ENCODE data around the gene SEMA6C. TPM values are rescaled to one million over a fixed set of nuclear protein-coding genes. Genes with fewer than 3 reads are reported as not detected.

Gene SEMA6C
- total RNA-seq, 1 donor from 2014 or later = 24.7 TPM

DNA sequence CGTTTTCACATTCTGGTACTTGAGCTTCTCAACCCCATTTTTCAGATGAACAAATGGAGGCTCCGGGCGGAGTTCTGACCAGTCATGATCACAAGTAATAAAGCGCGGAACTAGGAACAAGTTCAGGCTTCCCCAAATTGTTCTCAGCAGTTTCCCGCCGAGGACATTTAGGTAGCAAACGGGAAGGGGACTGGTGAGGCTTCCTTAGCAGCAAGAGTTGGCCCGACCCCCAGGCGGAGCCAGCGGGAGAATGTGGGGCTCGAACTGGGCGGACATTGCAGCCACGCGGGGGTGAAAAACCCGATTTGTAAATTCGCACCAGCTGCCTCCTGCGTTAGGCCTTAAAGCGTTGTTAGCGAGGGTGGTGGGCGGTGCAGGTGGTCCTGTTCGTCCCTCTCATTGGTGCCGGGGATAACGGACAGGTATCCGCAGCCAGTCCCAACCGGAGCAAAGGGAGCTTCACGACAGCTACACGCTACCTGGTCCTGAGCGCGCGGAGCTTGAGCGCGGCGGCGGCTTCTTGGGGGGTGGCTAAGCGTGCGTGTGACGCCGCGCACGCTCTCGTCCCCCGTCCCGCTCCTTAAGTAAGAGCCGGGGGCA is 15.3 kb downstream of the SEMA6C start:
- Mint-ChIP-seq H3K36me3 (ENCODE audit: unreplicated experiment) (peaks cover 13% of the 10 kb centered on the region), H3K4me1 (ENCODE audit: unreplicated experiment) (peaks cover 12% of the 10 kb centered on the region), H3K27ac (ENCODE audit: unreplicated experiment) (no peak overlapping the region), H3K27me3 (ENCODE audit: unreplicated experiment) (peaks cover 6% of the 10 kb centered on the region), H3K9me3 (ENCODE audit: unreplicated experiment) (no peaks in the 10 kb centered on the region), H3K4me3 (ENCODE audit: unreplicated experiment) (peak overlapping the region; percentile 66)
- no peak for DNase-seq (ENCODE audit: extremely low spot score, unreplicated experiment)
- TF ChIP-seq, protein P1, sequence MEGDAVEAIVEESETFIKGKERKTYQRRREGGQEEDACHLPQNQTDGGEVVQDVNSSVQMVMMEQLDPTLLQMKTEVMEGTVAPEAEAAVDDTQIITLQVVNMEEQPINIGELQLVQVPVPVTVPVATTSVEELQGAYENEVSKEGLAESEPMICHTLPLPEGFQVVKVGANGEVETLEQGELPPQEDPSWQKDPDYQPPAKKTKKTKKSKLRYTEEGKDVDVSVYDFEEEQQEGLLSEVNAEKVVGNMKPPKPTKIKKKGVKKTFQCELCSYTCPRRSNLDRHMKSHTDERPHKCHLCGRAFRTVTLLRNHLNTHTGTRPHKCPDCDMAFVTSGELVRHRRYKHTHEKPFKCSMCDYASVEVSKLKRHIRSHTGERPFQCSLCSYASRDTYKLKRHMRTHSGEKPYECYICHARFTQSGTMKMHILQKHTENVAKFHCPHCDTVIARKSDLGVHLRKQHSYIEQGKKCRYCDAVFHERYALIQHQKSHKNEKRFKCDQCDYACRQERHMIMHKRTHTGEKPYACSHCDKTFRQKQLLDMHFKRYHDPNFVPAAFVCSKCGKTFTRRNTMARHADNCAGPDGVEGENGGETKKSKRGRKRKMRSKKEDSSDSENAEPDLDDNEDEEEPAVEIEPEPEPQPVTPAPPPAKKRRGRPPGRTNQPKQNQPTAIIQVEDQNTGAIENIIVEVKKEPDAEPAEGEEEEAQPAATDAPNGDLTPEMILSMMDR (IDR thresholded peaks at IDR 0.05) = no peak

DNA sequence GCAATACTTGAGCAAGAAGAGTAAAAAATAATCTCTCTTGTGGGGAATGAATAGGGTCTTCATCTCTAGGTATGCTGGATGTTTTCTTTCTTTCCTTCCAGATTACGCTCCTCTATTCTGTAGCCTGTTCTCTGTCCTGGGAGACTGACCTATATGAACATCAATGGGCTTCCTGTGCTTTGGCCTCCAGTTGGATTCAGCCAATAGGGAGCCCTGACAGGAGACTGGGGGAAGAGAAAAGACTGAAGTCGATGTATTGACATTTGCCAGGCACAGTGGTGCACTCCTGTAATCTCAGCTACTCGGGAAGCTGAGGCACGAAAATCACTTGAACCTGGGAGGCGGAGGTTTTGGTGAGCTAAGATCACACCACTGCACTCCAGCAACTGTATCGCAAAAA is 17.6 kb downstream of the SEMA6C start:
- no peak for DNase-seq (ENCODE audit: extremely low spot score, unreplicated experiment)
- Mint-ChIP-seq H3K9me3 (ENCODE audit: unreplicated experiment) (no peaks in the 10 kb centered on the region), H3K4me1 (ENCODE audit: unreplicated experiment) (peaks cover 12% of the 10 kb centered on the region), H3K36me3 (ENCODE audit: unreplicated experiment) (peaks cover 4% of the 10 kb centered on the region), H3K4me3 (ENCODE audit: unreplicated experiment) (no peak overlapping the region), H3K27ac (ENCODE audit: unreplicated experiment) (no peak overlapping the region), H3K27me3 (ENCODE audit: unreplicated experiment) (peaks cover 6% of the 10 kb centered on the region)
- TF ChIP-seq, protein P1 (IDR thresholded peaks at IDR 0.05) = no peak

DNA sequence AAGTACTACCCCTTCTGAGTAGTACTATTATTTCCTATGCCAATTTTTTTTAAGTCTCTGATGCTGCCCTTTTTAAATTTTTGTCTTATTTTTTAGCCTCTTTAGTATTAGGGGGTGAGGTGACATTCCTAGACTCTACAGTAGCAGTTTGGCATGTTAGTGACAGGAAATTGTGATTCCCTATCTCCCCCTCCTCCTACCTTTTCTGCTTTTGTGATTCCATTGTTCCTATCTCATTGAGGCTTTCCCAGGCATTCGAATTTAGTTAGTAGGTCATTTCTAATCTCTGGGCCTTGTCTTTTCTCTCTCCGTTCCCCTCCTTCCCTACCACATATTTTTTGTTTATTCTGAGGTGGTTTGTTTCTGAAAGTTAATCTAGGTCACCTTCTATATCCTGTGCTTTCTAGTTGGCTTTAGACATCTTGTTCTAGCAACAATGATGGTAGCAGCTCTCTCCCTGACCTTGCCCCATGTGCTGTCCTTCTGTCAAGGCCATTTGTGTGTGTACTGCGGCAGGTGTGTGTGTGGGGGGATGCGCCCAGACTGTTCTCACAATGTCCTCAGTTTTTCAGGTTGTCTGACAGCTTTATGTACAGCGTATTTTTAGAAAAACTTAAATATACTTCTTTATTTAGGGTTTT is 21.5 kb downstream of the SEMA6C start:
- TF ChIP-seq, protein P1 (IDR thresholded peaks at IDR 0.05) = no peak
- no peak overlapping the region for H3K27ac Mint-ChIP-seq (ENCODE audit: unreplicated experiment)
- DNase-seq (ENCODE audit: extremely low spot score, unreplicated experiment) = no peak
- H3K4me3 Mint-ChIP-seq (ENCODE audit: unreplicated experiment) = no peak overlapping the region
- no peaks in the 10 kb centered on the region for H3K4me1 Mint-ChIP-seq (ENCODE audit: unreplicated experiment)
- H3K9me3 Mint-ChIP-seq (ENCODE audit: unreplicated experiment) = no peaks in the 10 kb centered on the region
- H3K27me3 Mint-ChIP-seq (ENCODE audit: unreplicated experiment) = no peaks in the 10 kb centered on the region
- peaks cover 13% of the 10 kb centered on the region for H3K36me3 Mint-ChIP-seq (ENCODE audit: unreplicated experiment)

DNA sequence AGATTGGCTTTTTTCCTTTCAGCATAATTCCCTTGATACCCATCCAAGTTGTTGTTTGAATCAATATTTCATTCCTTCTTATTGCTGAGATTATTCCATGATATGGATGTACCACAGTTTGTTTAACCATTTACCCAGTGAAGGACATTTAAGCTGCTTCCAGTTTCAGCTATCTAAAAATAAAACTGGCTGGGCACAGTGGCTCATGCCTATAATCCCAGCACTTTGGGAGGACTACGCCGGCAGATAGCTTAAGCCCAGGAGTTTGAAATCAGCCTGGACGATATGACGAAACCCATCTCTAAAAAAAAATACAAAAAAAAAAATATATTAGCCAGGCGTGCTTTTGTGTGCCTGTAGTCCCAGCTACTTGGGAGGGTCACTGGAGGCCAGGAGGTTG is 32.6 kb downstream of the SEMA6C start:
- Mint-ChIP-seq H3K27ac (ENCODE audit: unreplicated experiment) (no peak overlapping the region), H3K4me1 (ENCODE audit: unreplicated experiment) (no peaks in the 10 kb centered on the region), H3K27me3 (ENCODE audit: unreplicated experiment) (no peaks in the 10 kb centered on the region), H3K9me3 (ENCODE audit: unreplicated experiment) (no peaks in the 10 kb centered on the region), H3K36me3 (ENCODE audit: unreplicated experiment) (peaks cover 8% of the 10 kb centered on the region), H3K4me3 (ENCODE audit: unreplicated experiment) (no peak overlapping the region)
- no peak for DNase-seq (ENCODE audit: extremely low spot score, unreplicated experiment)
- TF ChIP-seq, protein P1 (IDR thresholded peaks at IDR 0.05) = no peak

DNA sequence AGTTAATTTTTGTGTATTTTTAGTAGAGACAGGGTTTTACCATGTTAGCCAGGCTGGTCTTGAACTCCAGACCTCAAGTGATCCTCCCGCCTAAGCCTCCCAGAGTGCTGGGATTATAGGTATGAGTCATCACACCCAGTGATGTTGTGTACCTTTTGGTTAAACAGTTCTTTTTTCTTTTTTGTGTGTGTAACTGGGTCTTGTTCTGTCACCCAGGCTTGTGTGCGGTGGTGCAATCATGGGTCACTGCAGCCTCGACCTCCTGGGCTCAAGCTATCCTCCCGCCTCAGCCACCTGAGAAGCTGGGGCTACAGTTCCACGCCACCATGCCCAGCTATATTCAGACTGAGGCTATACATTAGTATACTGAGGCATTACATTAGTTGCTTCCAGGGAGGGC is 38.1 kb downstream of the SEMA6C start:
- H3K4me1 Mint-ChIP-seq (ENCODE audit: unreplicated experiment) = peaks cover 6% of the 10 kb centered on the region
- no peaks in the 10 kb centered on the region for H3K27me3 Mint-ChIP-seq (ENCODE audit: unreplicated experiment)
- DNase-seq (ENCODE audit: extremely low spot score, unreplicated experiment) = no peak
- TF ChIP-seq, protein P1 (IDR thresholded peaks at IDR 0.05) = no peak
- no peaks in the 10 kb centered on the region for H3K9me3 Mint-ChIP-seq (ENCODE audit: unreplicated experiment)
- H3K4me3 Mint-ChIP-seq (ENCODE audit: unreplicated experiment) = no peak overlapping the region
- no peak overlapping the region for H3K27ac Mint-ChIP-seq (ENCODE audit: unreplicated experiment)
- H3K36me3 Mint-ChIP-seq (ENCODE audit: unreplicated experiment) = peaks cover 4% of the 10 kb centered on the region
